Amniotic epithelial cell (primary cell): ENCODE measurements around the gene CACNA1D.

Experiments
- DNase-seq: peaks from one replicate; pipeline ENCODE4 v3.0.0-alpha.2; 2010; ENCODE audit warnings: low read depth

Gene CACNA1D

DNA sequence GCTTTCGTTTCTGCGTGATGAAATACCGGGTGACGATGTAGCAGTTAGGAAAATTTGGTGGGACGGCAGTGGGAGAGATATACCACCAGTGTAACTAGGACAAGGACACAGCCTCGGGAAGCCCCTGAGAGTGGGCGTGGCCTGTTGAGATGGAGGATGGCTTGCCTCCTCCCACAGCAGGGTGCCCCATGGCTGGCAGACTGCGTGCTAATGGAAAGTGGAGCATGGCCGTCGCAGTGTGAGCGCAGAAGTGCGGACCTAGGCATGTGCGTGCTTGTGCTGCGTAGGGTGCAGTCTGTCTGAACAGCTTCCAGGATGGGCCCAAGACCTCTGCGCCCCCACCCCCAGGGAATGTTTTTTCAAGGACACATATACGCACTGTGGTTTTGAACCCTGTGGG is 295.0 kb downstream of the CACNA1D start:
- no peak for DNase-seq

DNA sequence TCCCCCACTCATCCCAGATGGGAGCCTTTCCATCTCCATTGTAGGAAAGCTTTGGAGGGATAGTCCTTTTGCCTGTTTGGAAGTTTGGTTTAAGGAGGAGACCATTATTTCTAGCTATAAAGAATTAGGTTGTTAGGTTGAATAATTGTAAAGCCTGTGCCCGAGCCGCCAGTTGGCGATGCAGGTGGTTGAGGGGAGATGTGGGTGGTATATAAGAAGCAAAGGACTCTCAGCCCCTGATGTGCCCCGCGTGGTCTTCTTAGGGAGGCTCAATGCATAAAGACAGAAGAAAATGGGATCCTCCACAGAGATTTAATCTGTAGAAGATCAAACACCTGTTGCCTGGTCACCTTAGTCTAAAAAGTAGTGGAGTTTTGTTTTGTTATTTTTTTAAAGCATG is 296.1 kb downstream of the CACNA1D start:
- DNase-seq = no peak

DNA sequence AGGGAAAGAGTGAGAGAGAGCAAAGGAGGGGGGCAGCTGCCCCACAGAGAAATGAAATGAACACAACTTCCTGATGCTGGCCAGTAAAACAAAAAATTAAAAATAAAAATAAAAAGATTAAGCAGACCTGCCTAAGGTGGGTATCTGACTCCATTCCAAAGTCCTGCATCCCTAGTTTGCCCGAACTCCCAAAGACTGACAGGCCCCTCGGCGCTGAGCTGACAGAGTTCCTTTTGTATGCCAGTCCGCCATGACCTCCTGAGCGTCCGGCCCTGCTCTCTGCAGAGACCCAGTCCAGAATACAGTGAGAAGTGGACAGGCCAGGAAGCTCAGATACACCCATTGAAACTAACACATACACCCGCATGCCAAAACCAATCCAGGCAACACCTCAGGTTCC is 296.9 kb downstream of the CACNA1D start:
- DNase-seq = no peak

DNA sequence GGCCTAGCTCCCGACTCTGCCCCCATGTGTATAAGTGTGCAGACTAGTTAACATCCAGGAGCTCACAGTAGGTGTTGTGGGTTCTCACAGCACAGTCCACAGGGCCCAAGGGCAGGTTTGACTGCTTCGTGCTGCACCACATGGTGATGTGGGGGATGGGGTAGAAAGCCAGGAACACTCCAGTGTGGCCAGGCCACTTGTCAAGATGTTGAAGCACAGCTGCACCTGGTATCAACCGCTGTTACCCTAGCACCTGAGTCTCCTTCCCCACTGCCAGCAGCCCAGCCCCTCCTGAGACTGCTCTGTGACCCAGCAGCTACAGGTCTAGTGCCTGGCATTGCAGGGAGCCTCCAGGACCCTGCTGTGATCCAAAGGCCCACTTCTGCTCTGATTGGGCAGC is 298.5 kb downstream of the CACNA1D start:
- no peak for DNase-seq

DNA sequence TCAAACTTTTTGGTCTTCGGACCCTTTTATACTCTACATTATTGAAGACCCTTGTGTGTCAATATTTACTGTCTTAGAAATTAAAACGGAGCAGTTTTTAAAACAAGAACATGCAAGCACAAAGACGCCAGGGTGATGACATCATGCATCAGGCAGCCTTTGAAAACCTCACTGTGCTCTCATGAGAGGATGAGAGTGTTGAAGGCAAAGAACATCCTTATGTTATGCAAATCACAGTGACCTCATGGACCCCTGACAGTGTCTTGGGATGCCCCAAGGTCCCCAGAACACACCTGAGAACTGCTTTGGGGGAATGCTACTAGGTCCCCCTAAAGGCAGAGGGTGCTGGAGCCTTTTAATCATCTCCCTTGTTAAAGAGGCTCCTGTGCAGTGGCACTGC is 300.2 kb downstream of the CACNA1D start:
- no peak for DNase-seq

DNA sequence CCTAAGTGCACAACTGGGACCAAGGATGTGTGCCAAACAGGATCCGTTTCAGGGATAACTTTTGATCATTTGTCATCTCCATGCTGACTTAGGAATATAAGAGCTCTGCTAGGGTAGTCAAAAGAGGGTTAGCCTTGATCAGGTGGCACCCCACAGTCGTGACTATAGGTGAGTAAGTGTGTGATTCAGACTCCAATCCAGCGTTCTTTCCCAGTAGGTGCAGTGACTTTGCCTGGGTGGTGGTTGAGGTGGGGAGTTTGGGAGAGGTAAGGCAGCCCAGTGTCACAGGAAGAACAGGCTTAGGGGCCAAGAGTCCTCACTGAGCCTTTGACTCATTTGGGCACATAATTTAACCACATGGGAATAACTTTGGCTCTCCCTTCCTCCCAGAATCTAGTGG is 300.8 kb downstream of the CACNA1D start:
- no peak for DNase-seq

DNA sequence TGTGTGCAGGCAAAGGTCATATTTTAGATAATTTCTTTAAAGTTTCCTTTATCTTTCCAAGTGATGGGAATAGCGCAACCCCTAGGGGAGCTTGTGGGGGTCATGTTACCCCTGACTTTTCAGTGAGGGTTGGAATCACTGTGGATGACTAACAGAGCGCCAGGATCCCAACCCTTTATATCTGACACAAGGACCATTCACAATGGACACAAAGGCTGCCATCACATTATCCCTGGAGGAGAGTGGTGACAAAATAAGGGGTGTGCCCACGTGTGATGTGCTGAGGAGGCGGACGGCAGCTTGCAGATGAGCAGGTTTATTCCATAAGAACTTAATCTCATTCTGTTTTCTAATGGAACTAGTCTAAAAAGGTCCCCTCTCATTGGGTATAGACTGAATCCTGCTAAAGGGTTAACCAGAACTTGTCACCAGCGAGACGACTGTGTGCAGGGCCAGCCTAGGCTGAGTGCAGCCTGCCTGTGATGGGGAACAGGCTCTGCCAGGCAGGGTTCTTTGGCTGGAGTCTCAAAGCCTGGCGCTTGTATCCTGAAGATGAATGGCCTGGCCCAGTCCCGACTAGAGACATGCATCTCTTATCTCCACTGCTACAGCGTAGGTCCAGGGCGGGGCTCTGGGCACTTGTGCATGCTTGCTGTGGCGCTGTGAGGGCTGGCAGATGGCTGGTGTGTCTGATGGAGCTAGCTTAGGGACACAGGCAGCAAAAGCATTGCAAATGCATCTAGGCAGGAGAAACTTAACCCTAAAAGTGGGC is 301.6 kb downstream of the CACNA1D start:
- DNase-seq = no peak

DNA sequence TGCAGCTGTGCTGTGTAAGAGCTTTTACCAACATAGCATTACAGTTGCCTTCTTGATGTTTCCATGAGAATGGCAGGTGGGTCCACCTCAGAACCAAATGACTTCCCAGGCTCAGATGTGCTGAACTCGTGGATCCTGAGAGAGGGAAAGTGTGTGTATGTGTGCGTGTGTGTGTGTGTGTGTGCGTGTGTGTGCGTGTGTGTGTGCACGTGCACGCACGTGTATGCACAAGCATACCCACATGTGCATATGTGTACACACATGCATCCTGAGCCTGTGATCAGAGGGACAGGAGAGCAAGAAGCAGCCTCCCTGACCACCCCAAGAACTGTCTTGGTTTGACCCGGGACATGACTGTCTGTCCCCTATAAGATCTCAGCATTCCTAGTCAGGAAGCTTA is 303.7 kb downstream of the CACNA1D start:
- no peak for DNase-seq

DNA sequence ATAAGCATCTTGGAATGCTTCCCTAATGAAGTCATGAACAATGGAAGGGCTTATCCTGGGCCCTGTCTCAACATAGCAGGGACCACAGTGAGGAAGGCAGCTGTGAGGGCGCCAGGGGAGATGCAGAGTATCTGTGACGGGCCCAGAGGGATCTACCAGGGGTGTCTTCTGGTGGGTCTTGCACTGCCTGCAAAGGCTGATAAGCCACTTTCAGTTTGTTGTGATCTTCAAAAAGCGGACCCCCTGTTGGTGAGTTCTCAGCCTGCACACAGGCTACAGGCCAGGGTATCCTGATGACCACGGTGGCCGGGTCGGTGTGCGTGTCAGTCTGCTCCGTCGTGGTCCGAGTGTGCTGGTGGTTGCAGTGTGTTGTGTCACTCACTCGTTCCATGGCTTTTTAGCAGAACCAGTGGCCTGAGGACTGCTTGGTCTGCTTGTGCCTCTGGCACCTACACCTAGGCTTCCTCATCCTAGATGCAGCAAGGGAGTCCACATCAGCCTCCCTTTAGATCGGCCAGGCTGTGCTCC is 305.0 kb downstream of the CACNA1D start:
- no peak for DNase-seq

DNA sequence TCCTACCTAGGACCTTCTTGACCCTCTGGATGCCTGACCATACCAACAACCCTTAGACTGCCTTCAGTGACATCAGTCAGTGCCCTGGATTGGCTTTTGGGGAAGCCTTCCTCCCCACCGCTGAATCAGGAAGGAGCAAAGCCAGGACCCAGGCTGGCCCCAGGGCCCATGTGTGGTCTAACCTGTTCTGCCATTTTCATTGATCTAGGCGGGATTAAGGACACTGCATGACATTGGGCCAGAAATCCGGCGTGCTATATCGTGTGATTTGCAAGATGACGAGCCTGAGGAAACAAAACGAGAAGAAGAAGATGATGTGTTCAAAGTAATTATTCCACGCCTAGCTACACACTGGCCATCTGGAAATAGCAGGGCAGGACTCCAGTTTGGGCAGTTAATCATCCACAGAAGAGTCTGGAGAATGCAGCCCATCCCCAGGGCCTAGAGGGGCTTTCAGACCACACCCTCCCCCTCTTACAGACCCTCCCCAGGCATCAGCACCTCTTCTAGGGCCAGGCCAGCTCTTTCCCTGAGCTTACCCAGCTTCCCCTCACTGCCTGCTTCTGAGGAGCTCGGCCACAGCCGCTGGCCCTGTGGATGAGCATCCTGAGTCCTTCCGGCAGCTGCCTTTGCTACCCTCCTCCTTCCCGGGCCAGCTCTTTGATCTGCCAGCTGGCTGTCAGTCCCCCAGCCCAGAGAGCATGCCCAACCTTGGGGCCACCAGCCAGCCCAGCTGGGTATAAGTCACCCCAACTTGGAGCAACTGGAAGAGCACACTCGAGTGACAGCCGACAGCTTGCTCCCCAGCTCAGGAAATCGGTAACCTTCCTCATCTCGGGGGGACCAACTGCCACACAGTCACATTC is 305.9 kb downstream of the CACNA1D start:
- DNase-seq = no peak

DNA sequence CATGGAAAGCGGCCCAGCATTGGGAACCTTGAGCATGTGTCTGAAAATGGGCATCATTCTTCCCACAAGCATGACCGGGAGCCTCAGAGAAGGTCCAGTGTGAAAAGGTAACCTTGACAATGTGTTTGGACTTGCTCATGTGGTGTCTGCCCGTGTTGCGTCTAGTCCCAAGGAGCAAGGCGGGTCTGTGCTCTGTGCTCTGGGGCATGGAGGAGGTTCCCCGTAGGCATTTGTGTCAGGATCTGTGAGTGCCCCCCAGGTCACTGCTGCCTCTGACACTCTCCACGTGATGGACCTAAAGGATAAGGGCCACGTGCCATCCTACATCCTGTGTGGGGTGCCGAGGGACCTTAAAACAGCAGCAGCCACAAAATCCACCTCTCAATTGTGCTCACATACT is 306.9 kb downstream of the CACNA1D start:
- no peak for DNase-seq

DNA sequence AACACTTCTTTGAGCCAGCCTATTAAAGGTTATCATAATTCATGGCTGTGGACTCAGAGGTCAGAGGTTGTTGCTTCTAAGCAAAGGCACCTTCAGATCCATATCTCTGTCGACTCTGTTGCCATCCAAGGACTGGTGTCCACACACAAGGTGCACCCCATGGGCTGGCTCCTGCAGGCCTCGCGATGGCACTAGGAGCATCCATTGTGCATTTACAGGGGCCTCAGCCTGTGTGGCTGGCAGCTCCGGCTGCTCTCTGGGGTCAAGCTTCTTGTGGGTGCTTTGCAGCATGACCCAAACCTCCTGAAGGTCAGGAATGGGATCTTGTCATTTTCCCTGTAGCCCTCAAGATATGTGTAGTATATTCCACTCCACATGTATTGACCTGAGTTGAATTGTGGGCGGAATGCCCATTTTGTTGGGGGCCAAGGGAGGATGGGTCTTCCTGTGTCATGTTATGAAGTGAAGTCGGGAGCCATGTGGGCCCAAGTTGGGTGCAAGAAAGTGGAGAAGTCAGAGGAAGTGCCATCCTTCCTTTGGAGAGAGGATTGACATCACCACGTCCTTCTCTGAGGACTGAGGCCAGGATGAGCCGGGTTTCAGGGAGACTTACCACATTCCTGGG is 308.0 kb downstream of the CACNA1D start:
- no peak for DNase-seq

DNA sequence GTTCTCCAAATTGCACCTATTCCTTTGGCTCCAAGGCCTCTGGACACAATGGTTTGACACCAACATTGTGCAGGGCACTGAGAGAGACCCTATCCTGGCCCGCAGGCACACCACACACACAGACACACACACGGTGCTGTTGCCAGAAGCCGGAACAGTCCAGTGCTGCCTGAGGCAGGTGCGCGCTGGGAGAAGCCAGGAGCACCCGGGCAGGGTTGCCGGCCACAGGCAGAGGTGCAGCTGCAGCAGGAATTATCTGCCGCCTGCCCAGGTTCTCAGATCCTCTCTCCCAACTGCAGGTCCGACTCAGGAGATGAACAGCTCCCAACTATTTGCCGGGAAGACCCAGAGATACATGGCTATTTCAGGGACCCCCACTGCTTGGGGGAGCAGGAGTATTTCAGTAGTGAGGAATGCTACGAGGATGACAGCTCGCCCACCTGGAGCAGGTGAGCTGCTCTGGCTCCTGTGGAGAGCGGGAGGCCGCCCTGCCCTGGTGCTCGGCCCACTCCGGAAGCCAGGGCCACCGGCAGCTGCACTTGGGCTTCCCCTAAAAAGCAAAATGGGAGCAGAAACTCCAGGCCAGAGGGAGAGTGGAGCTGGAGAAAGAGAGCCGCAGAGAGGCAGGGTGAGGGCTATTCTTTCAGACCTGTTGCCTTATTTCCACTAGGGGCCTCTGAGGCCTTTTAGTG is 308.9 kb downstream of the CACNA1D start:
- no peak for DNase-seq

DNA sequence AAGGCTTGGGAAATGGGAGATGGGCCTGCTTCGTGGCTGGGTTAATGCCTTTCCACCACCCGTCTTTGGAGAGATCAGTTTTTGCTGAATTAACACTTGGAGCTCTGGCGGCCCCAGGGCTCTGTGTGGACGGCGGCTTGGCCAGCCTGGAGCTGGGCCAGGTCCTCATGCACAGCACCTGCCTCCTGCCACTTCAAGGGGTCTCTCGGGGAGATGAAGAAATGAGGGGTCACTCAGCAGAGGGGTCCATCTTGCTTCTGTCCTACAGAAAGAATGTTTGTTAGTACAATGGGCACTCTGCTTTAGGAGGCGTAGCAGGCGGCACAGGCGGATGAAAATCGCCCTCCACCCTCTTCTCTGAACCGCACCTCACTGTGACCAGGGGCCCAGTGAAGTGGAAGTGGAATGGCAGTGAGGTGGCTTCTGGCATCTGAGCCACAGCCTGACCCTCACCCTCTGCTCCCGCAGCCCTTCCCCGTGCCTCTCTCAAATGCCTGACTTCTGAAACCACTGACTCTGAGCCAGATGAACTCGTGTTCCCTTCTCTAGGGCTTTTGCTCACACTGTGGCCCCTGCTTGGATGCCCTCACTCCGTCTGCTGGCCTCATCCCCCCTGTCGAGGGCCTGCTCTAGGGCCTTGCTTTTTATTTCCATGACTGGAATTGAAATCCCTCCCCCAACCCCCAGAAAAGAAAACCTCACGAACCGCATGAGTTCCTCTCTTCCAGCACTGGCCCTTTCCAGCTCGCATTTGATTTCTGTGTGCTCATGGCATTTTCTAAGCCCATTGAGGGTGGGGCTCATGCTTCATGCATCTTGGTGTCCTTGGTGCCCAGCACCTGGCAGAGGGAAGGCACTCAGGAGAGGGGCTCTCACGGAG is 309.6 kb downstream of the CACNA1D start:
- DNase-seq = no peak

DNA sequence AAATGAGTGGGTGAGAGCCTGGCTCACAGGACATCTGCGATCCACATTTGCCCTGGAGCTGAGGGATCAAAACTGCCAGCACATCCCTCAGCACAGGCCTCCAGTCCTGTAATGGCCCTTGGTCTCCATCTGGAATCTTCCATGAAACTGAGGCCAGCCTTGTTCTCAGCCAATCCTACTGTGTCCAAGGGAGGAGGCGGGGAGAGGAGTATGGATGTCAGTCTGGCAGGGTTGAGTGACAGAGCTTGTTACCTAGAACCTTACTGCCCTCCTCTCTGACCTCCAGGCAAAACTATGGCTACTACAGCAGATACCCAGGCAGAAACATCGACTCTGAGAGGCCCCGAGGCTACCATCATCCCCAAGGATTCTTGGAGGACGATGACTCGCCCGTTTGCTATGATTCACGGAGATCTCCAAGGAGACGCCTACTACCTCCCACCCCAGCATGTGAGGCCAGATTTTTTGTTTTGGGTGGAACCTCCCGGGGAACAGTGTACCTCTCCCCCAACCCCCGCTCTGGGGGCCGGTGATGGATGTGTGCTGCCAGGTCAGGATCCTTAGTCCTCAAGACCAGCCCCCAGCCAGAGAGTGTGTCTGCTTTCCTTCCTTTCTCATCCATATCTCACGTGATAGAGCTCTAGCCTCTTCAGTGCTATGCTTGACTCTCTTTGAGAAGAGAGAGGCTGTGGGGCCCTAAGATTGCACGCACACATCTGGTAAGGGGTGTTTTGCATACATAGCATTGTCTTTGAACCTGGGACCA is 310.5 kb downstream of the CACNA1D start:
- DNase-seq = peak; percentile 32

DNA sequence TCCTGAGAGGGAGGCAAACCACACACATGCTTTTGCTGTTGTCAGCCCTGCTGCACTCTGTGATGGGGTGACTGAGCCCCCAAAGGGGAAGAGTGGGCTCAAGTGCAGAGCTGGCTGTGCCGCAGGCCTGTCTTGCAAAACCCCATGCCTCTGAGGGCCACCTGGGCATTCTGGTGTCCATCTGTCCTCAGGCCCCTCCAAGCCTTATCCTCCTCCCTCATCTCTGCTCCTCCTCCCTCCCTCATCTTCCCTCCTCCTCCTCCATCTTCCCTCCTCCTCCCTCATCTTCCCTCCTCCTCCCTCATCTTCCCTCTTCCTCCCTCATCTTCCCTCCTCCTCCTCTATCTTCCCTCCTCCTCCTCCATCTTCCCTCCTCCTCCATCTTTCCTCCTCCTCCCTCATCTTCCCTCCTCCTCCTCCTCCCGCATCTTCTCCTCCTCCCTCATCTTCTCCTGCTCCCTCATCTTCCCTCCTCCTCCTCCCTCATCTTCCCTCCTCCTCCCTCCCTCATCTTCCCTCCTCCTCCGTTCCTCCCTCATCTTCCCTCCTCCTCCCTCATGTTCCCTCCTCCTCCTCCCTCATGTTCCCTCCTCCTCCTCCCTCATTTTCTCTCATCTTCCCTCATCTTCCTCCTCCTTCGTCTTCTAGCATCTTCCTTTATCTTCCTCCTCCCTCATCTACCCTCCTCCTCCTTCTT is 311.2 kb downstream of the CACNA1D start:
- no peak for DNase-seq

DNA sequence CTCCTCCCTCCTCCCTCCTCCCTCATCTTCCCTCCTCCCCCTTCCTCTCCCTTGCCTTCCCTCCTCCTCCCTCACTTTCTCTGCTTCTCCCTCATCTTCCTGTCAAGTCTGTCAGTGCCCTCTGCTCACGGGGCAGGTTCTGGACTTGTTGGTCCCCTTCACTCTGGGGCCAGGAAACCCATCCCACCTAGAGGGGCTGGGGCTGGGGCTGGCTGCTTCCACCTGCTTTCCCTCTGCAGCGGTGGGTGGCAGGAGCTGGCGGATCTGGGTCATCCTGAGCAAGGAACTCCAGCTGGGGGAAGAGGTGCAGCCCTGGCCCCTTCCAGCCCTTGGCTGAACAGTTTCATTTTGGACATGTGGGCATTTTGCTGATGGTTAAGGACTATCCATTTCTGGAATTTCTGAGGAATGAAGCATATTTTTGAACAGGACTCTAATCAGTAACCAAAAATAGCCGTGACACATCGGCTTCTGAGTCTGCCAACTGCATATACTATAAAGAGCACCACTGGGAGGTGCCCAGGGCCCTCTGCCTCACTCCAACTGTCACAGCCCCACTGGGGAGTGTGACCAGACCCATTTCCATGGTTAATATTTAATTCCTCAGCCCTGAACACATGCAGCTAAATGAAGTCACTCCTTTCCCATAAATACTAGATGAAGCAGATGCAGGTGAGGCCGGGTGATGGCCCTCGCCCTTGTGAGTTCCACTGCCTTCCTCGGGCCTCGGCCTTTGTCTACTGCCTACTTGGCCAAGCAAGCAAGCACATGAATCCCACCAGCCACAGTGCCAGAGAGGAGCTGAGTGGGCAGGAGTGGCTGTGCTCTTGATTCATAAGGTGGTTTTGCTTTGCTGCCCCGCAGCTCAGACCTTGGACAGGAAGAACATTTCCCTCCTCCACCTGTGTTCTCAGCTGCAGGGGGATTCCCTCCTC is 312.0 kb downstream of the CACNA1D start:
- DNase-seq = peak; percentile 21

DNA sequence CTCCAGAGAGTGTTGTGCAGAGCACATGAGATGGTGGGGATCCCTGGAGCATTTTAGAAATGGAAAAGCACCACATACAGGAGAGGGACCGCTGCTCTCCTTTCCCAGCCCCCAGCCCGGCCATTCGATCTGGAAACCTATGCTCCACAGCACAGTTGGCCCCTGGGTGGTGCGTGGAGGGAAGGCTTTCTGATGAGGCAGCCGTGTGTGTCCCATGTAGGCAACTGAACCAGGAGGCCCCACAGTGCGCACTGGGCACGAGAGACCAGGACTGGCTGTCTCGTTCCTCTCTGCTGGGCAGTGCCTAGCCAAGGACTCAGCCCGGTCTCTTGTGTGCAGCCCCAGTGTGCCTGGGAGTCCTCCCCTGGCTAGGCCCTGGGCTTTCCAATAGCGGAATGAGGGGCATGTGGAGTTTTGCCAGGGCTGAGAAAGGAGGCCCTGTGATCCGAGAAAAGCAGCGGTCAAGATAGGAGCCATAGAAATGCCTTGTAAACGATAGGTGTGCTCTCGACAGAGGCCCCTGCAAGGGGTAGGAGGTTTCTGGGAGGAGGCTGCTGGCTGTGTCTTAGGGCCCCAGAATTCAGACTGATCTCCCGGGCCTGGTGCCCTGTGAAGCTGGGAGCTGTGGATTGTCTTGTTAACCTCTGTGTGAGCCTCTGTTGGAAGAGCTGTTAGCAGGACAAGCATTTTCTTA is 312.9 kb downstream of the CACNA1D start:
- DNase-seq = no peak
